GM23338 (cell line): ENCODE data around the gene SP9.

Experiments
- EZH2 ChIP-seq: fragments of 200-600 bp; sonication (generic); IDR thresholded peaks from one replicate; pipeline ENCODE4 v1.8.0; 2017; ENCODE audit warnings: antibody characterized with exemption, mild to moderate bottlenecking, low read depth; ENCODE audit not compliant: unreplicated experiment
- POLR2AphosphoS5 ChIP-seq: IDR thresholded peaks from 2 replicates; pipeline ENCODE4 v1.6.1; 2016; ENCODE audit warnings: antibody characterized with exemption, low read depth
- ZNF331 ChIP-seq: fragments of 250-450 bp; sonication (Bioruptor Pico); IDR thresholded peaks from 2 replicates; pipeline ENCODE4 v1.5.0; 2020; ENCODE audit warnings: low read depth, mild to moderate bottlenecking, moderate library complexity
- TF ChIP-seq, protein P1 (sequence below), 2 experiments: fragments of 200-600 bp in 1 of 2; sonication (generic) in 1 of 2; conservative IDR thresholded peaks; 2 replicates each; pipeline versions ENCODE4 v1.5.1 to v1.6.1; 2016 to 2017; ENCODE audit warnings: antibody characterized with exemption in 2 of 2, low read depth in 2 of 2, mild to moderate bottlenecking in 2 of 2, moderate library complexity in 1 of 2
- TF ChIP-seq, protein P2 (sequence below): IDR thresholded peaks from one replicate; pipeline ENCODE4 v1.6.1; 2018; ENCODE audit warnings: antibody characterized with exemption; ENCODE audit not compliant: unreplicated experiment
- TF ChIP-seq, protein P3 (sequence below): IDR thresholded peaks from 2 replicates; pipeline ENCODE4 v1.6.1; 2016; ENCODE audit warnings: antibody characterized with exemption

DNA sequence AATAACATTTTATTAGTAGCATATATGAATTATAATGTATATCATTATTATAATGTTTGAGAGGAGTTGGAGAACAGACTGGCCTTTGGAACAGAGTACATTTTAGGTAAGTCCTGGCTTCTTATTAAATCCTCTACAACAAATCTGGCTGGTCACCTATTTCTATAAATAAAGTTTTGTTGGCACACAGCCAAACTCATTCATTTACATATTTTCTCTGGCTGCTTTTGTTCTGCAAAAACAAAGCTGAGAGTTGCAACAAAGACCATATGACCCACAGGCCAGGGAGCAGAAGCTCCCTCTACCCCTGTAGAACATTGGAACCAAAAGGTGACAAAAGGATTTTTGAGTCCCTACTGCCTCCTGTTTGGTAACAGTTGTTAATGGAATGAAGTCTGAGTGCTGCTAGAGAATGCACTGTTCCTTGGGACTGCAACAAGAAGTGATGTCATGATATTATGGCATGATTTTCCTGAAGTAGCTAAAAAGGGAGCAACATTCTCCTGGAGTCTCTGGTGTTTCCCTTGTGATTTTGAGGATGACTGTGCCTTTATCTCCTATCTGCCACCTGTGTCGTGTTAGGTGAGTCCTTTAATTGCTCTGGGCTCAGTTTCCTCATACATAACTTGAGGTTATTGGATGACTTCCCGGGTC lies 22.0 kb upstream of the SP9 start:
- TF ChIP-seq, protein P1, sequence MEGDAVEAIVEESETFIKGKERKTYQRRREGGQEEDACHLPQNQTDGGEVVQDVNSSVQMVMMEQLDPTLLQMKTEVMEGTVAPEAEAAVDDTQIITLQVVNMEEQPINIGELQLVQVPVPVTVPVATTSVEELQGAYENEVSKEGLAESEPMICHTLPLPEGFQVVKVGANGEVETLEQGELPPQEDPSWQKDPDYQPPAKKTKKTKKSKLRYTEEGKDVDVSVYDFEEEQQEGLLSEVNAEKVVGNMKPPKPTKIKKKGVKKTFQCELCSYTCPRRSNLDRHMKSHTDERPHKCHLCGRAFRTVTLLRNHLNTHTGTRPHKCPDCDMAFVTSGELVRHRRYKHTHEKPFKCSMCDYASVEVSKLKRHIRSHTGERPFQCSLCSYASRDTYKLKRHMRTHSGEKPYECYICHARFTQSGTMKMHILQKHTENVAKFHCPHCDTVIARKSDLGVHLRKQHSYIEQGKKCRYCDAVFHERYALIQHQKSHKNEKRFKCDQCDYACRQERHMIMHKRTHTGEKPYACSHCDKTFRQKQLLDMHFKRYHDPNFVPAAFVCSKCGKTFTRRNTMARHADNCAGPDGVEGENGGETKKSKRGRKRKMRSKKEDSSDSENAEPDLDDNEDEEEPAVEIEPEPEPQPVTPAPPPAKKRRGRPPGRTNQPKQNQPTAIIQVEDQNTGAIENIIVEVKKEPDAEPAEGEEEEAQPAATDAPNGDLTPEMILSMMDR (conservative IDR thresholded peaks at IDR 0.05; ENCODE audit: low read depth in 2 of 2) = peak in 1 of 2 experiments; percentile 20; a peak in 2 of 4 replicates
- no peak for TF ChIP-seq POLR2AphosphoS5
- no peak for TF ChIP-seq ZNF331 (CRISPR knock-in tag)
- TF ChIP-seq, protein P2, sequence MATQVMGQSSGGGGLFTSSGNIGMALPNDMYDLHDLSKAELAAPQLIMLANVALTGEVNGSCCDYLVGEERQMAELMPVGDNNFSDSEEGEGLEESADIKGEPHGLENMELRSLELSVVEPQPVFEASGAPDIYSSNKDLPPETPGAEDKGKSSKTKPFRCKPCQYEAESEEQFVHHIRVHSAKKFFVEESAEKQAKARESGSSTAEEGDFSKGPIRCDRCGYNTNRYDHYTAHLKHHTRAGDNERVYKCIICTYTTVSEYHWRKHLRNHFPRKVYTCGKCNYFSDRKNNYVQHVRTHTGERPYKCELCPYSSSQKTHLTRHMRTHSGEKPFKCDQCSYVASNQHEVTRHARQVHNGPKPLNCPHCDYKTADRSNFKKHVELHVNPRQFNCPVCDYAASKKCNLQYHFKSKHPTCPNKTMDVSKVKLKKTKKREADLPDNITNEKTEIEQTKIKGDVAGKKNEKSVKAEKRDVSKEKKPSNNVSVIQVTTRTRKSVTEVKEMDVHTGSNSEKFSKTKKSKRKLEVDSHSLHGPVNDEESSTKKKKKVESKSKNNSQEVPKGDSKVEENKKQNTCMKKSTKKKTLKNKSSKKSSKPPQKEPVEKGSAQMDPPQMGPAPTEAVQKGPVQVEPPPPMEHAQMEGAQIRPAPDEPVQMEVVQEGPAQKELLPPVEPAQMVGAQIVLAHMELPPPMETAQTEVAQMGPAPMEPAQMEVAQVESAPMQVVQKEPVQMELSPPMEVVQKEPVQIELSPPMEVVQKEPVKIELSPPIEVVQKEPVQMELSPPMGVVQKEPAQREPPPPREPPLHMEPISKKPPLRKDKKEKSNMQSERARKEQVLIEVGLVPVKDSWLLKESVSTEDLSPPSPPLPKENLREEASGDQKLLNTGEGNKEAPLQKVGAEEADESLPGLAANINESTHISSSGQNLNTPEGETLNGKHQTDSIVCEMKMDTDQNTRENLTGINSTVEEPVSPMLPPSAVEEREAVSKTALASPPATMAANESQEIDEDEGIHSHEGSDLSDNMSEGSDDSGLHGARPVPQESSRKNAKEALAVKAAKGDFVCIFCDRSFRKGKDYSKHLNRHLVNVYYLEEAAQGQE = no peak
- TF ChIP-seq, protein P3, sequence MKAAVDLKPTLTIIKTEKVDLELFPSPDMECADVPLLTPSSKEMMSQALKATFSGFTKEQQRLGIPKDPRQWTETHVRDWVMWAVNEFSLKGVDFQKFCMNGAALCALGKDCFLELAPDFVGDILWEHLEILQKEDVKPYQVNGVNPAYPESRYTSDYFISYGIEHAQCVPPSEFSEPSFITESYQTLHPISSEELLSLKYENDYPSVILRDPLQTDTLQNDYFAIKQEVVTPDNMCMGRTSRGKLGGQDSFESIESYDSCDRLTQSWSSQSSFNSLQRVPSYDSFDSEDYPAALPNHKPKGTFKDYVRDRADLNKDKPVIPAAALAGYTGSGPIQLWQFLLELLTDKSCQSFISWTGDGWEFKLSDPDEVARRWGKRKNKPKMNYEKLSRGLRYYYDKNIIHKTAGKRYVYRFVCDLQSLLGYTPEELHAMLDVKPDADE = no peak
- TF ChIP-seq EZH2 = no peak
